ENCODE results near the gene CLDN9.

DNA sequence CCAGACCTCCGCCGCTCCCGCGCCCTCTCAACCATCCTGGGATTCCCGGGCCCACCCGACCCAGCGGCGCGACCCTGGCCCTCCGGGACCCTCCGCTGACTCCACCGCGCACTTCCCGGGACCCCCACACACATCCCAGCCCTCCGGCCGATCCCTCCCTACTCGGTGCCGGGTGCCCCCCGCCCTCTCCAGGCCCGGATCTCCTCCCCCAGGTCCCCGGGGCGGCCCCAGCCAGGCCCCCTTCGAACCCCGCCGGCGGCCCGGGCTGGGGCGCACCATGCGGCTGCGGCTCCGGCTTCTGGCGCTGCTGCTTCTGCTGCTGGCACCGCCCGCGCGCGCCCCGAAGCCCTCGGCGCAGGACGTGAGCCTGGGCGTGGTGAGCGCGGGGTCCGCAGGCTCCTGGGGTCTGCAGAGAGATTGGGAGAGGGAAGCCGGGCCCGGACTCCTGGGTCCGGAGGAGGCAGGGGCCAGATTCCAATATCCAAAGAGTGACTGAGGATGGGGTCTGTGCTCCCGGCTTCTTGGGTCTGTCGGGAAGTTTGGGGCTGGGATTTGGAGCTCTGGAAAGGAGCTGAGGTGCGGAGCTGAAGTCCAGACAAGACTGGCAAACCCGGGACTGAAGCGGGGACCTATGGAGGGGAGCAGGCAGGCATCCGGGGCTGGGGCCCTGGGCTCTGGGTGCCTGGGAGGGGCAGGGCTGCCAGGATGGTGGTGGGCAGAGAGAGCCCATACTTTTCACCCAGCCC is 34.1 kb downstream of the CLDN9 start:
- TF ChIP-seq POLR2AphosphoS5 (IDR thresholded peaks at IDR 0.05): no peak
- no peak for TF ChIP-seq CTCF (IDR thresholded peaks at IDR 0.05 in 8 of 11, conservative IDR thresholded peaks at IDR 0.05 in 3 of 11)
- no peak for TF ChIP-seq POLR2A (IDR thresholded peaks at IDR 0.05)

Data from spleen (tissue), 7 donors.